ENCODE measurements around the gene PLBD1.

DNA sequence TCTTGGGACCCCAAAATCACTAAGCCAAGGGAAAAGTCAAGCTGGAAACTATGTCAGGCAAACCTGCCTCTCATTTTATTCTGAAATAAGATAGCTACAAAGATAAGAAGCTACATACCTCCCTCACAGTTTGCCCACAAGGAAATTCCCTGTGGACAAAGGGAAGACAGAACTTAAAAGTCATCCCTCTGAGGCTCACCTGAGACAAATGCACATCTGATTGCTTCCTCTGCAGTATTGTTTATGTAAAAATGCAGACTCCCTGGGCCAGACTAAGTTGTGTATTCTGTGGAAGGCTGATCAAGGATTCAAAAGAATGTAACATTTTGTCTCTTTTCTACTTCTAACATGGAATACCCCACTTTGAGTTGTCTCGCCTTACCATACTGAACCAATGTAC lies 2.5 kb upstream of the PLBD1 start:
- TF ChIP-seq POLR2AphosphoS5 (IDR thresholded peaks at IDR 0.05) (no peak), POLR2A (IDR thresholded peaks at IDR 0.05) (no peak), CTCF (IDR thresholded peaks at IDR 0.05) (no peak), EP300 (IDR thresholded peaks at IDR 0.05) (no peak)

All from gastroesophageal sphincter (tissue), 3 donors.